ENCODE data around the gene CD3G. TPM values are rescaled to one million over a fixed set of nuclear protein-coding genes. Genes with fewer than 3 reads are reported as not detected.

Gene CD3G
- total RNA-seq, 2 experiments from 2014 or later = 102 to 109 TPM

GRCh38 chr11:118341261-118341660, 2.9 kb upstream of the CD3G start:
- H3K9me3 Mint-ChIP-seq = no peaks in the 10 kb centered on the region
- DNase-seq (no peak), ATAC-seq (ENCODE audit: poor library complexity) (no peak)
- H3K36me3 Mint-ChIP-seq (ENCODE audit: low read depth) = peaks cover 71% of the 10 kb centered on the region
- H3K4me1 ChIP-seq (ENCODE audit: insufficient read depth, low read length) = peaks cover 61% of the 10 kb centered on the region
- H3K27me3 Mint-ChIP-seq = no peaks in the 10 kb centered on the region
- H3K27ac ChIP-seq (ENCODE audit: low read depth in 1 of 2, low read length in 2 of 2) = peak overlapping the region; percentile 90
- peaks cover 38% of the 10 kb centered on the region for H3K36me3 ChIP-seq (ENCODE audit: insufficient read depth, low read length)
- no peaks in the 10 kb centered on the region for H3K9me3 ChIP-seq (ENCODE audit: control insufficient read depth in 1 of 2, insufficient read depth in 1 of 2, low read length in 2 of 2)
- intact Hi-C loops (cut with DNase I, micrococcal nuclease) = loop anchor here in 1 of 2 experiments (5.0 kb wide), 1 partner anchor 139 kb away; no protein-coding TSS in a partner anchor
- no peaks in the 10 kb centered on the region for H3K27me3 ChIP-seq (ENCODE audit: control insufficient read depth in 1 of 2, insufficient read depth in 2 of 2, low read length in 2 of 2)
- ChIA-PET CTCF (interaction anchor here (1.1 to 7.8 kb wide), 3 partner anchors 12 to 44 kb away, joined by 4 to 56 read pairs (median 5); no protein-coding TSS in a partner anchor), POLR2A (interaction anchor here (1.3 to 2.6 kb wide), 5 partner anchors 8 to 117 kb away, joined by 3 to 11 read pairs (median 8); partner anchors contain the start of genes JAML and UBE4A)
- TF ChIP-seq, protein P1, sequence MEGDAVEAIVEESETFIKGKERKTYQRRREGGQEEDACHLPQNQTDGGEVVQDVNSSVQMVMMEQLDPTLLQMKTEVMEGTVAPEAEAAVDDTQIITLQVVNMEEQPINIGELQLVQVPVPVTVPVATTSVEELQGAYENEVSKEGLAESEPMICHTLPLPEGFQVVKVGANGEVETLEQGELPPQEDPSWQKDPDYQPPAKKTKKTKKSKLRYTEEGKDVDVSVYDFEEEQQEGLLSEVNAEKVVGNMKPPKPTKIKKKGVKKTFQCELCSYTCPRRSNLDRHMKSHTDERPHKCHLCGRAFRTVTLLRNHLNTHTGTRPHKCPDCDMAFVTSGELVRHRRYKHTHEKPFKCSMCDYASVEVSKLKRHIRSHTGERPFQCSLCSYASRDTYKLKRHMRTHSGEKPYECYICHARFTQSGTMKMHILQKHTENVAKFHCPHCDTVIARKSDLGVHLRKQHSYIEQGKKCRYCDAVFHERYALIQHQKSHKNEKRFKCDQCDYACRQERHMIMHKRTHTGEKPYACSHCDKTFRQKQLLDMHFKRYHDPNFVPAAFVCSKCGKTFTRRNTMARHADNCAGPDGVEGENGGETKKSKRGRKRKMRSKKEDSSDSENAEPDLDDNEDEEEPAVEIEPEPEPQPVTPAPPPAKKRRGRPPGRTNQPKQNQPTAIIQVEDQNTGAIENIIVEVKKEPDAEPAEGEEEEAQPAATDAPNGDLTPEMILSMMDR (IDR thresholded peaks at IDR 0.05) = no peak
- peak overlapping the region; percentile 98 for H3K27ac Mint-ChIP-seq
- peaks cover 74% of the 10 kb centered on the region for H3K4me1 Mint-ChIP-seq (ENCODE audit: low read depth)
- peak overlapping the region; percentile 86 for H3K4me3 ChIP-seq (ENCODE audit: low read length)
- peak overlapping the region; percentile 97 for H3K4me3 Mint-ChIP-seq

GRCh38 chr11:118341815-118342489, 2.2 kb upstream of the CD3G start:
- Mint-ChIP-seq H3K4me3 (peak overlapping the region; percentile 97), H3K4me1 (ENCODE audit: low read depth) (peaks cover 76% of the 10 kb centered on the region), H3K27me3 (no peaks in the 10 kb centered on the region), H3K36me3 (ENCODE audit: low read depth) (peaks cover 73% of the 10 kb centered on the region), H3K27ac (peak overlapping the region; percentile 98), H3K9me3 (no peaks in the 10 kb centered on the region)
- H3K36me3 ChIP-seq (ENCODE audit: insufficient read depth, low read length) = peaks cover 31% of the 10 kb centered on the region
- peak; percentile 5 for ATAC-seq (ENCODE audit: poor library complexity)
- intact Hi-C loops (cut with DNase I, micrococcal nuclease) = loop anchor here (2.0 to 5.0 kb wide), 3 partner anchors 35 to 140 kb away; partner anchors contain the start of gene JAML (in 1 of the 2)
- H3K4me3 ChIP-seq (ENCODE audit: low read length) = peak overlapping the region; percentile 86
- DNase-seq = peak in 7 of 14 experiments; percentile 10 to 60 (median 46)
- H3K27me3 ChIP-seq (ENCODE audit: control insufficient read depth in 1 of 2, insufficient read depth in 2 of 2, low read length in 2 of 2) = no peaks in the 10 kb centered on the region
- ChIA-PET POLR2A (interaction anchor here (0.9 to 2.6 kb wide), 13 partner anchors 7 to 451 kb away, joined by 3 to 11 read pairs (median 4); partner anchors contain the start of genes JAML, MPZL3 and UBE4A), CTCF (interaction anchor here (1.0 to 7.8 kb wide), 6 partner anchors 11 to 144 kb away, joined by 3 to 56 read pairs (median 4); partner anchors contain the start of genes CD3E and UBE4A)
- H3K4me1 ChIP-seq (ENCODE audit: insufficient read depth, low read length) = peaks cover 61% of the 10 kb centered on the region
- H3K9me3 ChIP-seq (ENCODE audit: control insufficient read depth in 1 of 2, insufficient read depth in 1 of 2, low read length in 2 of 2) = no peaks in the 10 kb centered on the region
- TF ChIP-seq, protein P1 (IDR thresholded peaks at IDR 0.05) = no peak
- peak overlapping the region; percentile 84 to 90 for H3K27ac ChIP-seq (ENCODE audit: low read depth in 1 of 2, low read length in 2 of 2)

DNA sequence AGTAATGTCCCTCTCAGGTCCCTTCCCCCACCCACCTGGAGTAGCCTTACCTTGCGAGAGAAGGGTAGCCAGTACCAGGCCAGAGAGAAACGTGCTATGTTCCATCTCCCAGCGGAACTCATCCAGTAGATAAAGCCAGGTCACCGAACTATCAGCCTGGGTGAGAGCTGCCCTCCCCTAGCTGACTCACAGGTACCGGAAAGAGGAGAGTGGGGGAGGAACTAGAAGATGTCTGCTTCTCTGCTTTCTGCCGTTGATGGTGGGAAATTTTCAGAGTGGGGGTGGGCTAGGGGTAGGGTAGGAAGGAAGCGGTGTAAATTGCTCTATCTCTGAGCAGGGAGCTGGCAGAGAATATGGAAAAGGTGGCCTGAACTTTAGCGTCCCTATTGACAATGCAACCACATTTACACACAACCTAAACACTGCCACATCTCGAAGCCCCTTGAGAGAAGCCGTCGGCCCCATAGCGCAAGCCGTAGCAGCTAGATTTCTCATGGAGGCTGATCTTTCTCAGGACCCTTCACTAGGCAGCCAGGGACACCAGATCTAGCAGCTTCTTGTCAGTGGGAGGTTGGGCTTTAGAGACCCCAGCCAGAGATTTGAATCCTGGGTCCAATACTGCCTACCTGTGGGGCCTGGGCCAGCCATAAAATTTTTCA, 1.5 kb upstream of the CD3G start, which contains the start of gene CD3D:
TSS of gene CD3D (minus strand) at position 203 of the 659 bp plus-strand sequence. CDS start at position 105, 98 bp downstream.
- Mint-ChIP-seq H3K4me3 (peak within 1 kb of the TSS; percentile 97), H3K27me3 (no peaks in the 10 kb centered on the region), H3K36me3 (ENCODE audit: low read depth) (peaks cover 75% of the 10 kb centered on the region), H3K4me1 (ENCODE audit: low read depth) (peaks cover 81% of the 10 kb centered on the region), H3K9me3 (no peaks in the 10 kb centered on the region), H3K27ac (peak within 1 kb of the TSS; percentile 98)
- Histone ChIP-seq H3K4me1 (ENCODE audit: insufficient read depth, low read length) (peaks cover 61% of the 10 kb centered on the region), H3K36me3 (ENCODE audit: insufficient read depth, low read length) (peaks cover 28% of the 10 kb centered on the region), H3K4me3 (ENCODE audit: low read length) (peak within 1 kb of the TSS; percentile 86), H3K27ac (ENCODE audit: low read depth in 1 of 2, low read length in 2 of 2) (peak within 1 kb of the TSS; percentile 84 to 90), H3K9me3 (ENCODE audit: control insufficient read depth in 1 of 2, insufficient read depth in 1 of 2, low read length in 2 of 2) (no peaks in the 10 kb centered on the region), H3K27me3 (ENCODE audit: control insufficient read depth in 1 of 2, insufficient read depth in 2 of 2, low read length in 2 of 2) (no peaks in the 10 kb centered on the region)
- ChIA-PET CTCF (interaction anchor here (0.9 to 7.8 kb wide), 6 partner anchors 10 to 144 kb away, joined by 3 to 56 read pairs (median 4); partner anchors contain the start of genes CD3E and UBE4A), POLR2A (interaction anchor here (0.9 to 2.6 kb wide), 15 partner anchors 8 to 450 kb away, joined by 3 to 11 read pairs (median 4); partner anchors contain the start of genes JAML, MPZL3 and UBE4A)
- DNase-seq (peak; percentile 38 to 88 (median 66)), ATAC-seq (ENCODE audit: poor library complexity) (peak; percentile 48)
- intact Hi-C loops (cut with DNase I, micrococcal nuclease) = loop anchor here (2.0 to 5.0 kb wide), 3 partner anchors 36 to 140 kb away; partner anchors contain the start of gene JAML (in 1 of the 2)
- TF ChIP-seq, protein P1 (IDR thresholded peaks at IDR 0.05) = no peak

All from CD4-positive, alpha-beta T cell (primary cell).